T-cell (primary cell): ENCODE data around the gene KTN1. TPM values are rescaled to one million over a fixed set of nuclear protein-coding genes. Genes with fewer than 3 reads are reported as not detected.

ENCODE experiments used
- ATAC-seq, 4 experiments: fragments of 200-7000 bp in 3 of 4; fragments of 150-1000 bp in 1 of 4; cut with Tn5 transposase; replicated peaks in 1 of 4; 1 replicate in 3 of 4; 2 replicates in 1 of 4; pipeline ENCODE4 v1.10.0; 2021; ENCODE audit warnings: moderate library complexity in 3 of 4, mild to moderate bottlenecking in 2 of 4, moderate number of reproducible peaks in 1 of 4
- CTCF ChIA-PET, 2 donors: fragments of 300-600 bp; sonication (Branson Sonifier 250); formaldehyde crosslinking; loops; one replicate each; lab custom pipeline; 2022; ENCODE audit warnings: antibody characterized with exemption in 2 of 2; lab: Charles Lee
- POLR2A ChIA-PET, 2 donors: fragments of 300-600 bp; sonication (Branson Sonifier 250); formaldehyde crosslinking; loops; one replicate each; lab custom pipeline; 2022; ENCODE audit warnings: antibody characterized with exemption in 2 of 2; lab: Charles Lee
- DNase-seq, 35 experiments: peaks; one replicate each; pipeline versions ENCODE4 v3.0.0 to v3.0.0-alpha.2; 2013 to 2023
- H3K27ac ChIP-seq: one replicate; pipeline ENCODE4 v1.5.1; 2013; ENCODE audit warnings: low read length
- H3K27me3 ChIP-seq, 2 experiments: replicated peaks in 1 of 2; 1 replicate in 1 of 2; 2 replicates in 1 of 2; pipeline versions ENCODE4 v1.6.1 to v1.7.0; 2013; ENCODE audit warnings: low read length in 1 of 2, mixed read lengths in 1 of 2; ENCODE audit not compliant: control insufficient read depth in 2 of 2, insufficient read depth in 2 of 2; ENCODE audit errors: extremely low read depth in 1 of 2
- H3K36me3 ChIP-seq, 2 donors: 1 replicate in 1 of 2; 2 replicates in 1 of 2; pipeline versions ENCODE4 v1.6.1 to v1.7.0; 2013; ENCODE audit warnings: low read length in 1 of 2; ENCODE audit not compliant: control insufficient read depth in 2 of 2, insufficient read depth in 1 of 2; ENCODE audit errors: extremely low read depth in 1 of 2
- H3K4me1 ChIP-seq, 2 experiments: 1 replicate in 1 of 2; 2 replicates in 1 of 2; pipeline versions ENCODE4 v1.6.1 to v1.7.0; 2013; ENCODE audit warnings: low read length in 2 of 2, mixed read lengths in 1 of 2; ENCODE audit not compliant: insufficient read depth in 2 of 2, control insufficient read depth in 1 of 2; ENCODE audit errors: extremely low read depth in 1 of 2
- H3K4me3 ChIP-seq, 2 donors: 1 replicate in 1 of 2; 2 replicates in 1 of 2; pipeline versions ENCODE4 v1.5.1 to v1.7.0; 2013; ENCODE audit warnings: mild to moderate bottlenecking in 2 of 2, low read length in 1 of 2, moderate library complexity in 1 of 2; ENCODE audit not compliant: control insufficient read depth in 1 of 2; ENCODE audit errors: extremely low read depth in 1 of 2
- H3K9me3 ChIP-seq: 2 replicates; pipeline ENCODE4 v1.7.0; 2013
- H3K27ac Mint-ChIP-seq, 2 donors: one replicate each; pipeline ENCODE4 v1.8.0; 2020 to 2021; ENCODE audit warnings: mild to moderate bottlenecking in 2 of 2, mixed read lengths in 2 of 2
- H3K27me3 Mint-ChIP-seq, 2 donors: one replicate each; pipeline ENCODE4 v1.8.0; 2021 to 2022; ENCODE audit warnings: mixed read lengths in 2 of 2
- H3K36me3 Mint-ChIP-seq: one replicate; pipeline ENCODE4 v1.8.0; 2021; ENCODE audit warnings: mixed read lengths
- H3K4me1 Mint-ChIP-seq, 3 donors: one replicate each; pipeline ENCODE4 v1.8.0; 2020 to 2022; ENCODE audit warnings: mixed read lengths in 3 of 3, mild to moderate bottlenecking in 1 of 3
- H3K4me3 Mint-ChIP-seq, 3 donors: one replicate each; pipeline ENCODE4 v1.8.0; 2020 to 2022; ENCODE audit warnings: mild to moderate bottlenecking in 3 of 3, mixed read lengths in 3 of 3, moderate library complexity in 3 of 3
- H3K9me3 Mint-ChIP-seq, 3 donors: one replicate each; pipeline ENCODE4 v1.8.0; 2020 to 2022; ENCODE audit warnings: mixed read lengths in 3 of 3
- WGBS: methylation state at CpG from one replicate; pipeline ENCODE4 v1.1.5; 2013; ENCODE audit warnings: missing lambda C conversion rate; ENCODE audit not compliant: insufficient coverage; 5-methylcytosine and 5-hydroxymethylcytosine counted together
- total RNA-seq, 35 experiments: library from RNA in 6 of 35; stranded (reverse) in 6 of 35; fragments of 120-200 nt in 1 of 35; gene quantifications; one replicate each; pipeline versions ENCODE4 v1.2.1 to v1.2.4 and lab custom pipeline; 2013 to 2026

Gene KTN1
- total RNA-seq, 5 donors from 2014 or later (not counting 1 experiment from before 2014, with no cell fraction given), result 82.5 to 109 (median 85.4) TPM

DNA sequence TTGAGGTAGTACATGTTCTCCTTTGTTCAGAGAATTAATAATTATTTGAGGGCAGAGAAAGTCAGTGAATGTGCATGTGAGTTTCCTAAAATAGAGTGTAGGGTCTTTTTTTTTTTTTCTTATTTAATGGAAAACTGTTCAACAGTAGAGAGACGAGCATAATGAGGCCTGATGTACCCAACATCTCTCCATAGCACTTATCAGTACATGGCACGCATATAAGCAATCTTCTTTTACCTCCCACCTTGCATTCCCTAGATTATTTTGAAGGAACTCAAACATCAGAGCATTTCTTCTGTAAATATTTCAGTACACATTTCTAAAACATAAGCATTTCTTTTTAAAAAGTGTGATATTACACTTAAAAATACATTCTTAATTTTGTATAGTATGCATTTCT, 87.8 kb downstream of the KTN1 start:
- ChIA-PET CTCF (no interaction called here), POLR2A (interaction anchor here in 1 of 2 donors (0.6 kb wide), 1 partner anchor 195 kb away, joined by 4 read pairs; no protein-coding TSS in a partner anchor)
- no CpG with 5 or more reads among the region's 2 CpGs for WGBS
- H3K4me3 ChIP-seq, result no peak overlapping the region
- Mint-ChIP-seq H3K4me1 (peaks cover 0 to 17% (median 15%) of the 10 kb centered on the region in 3 donors), H3K27me3 (no peaks in the 10 kb centered on the region), H3K9me3 (no peaks in the 10 kb centered on the region), H3K27ac (no peak overlapping the region), H3K4me3 (no peak overlapping the region), H3K36me3 (peaks cover 55% of the 10 kb centered on the region)
- H3K4me1 ChIP-seq, result no peaks in the 10 kb centered on the region
- H3K27me3 ChIP-seq, result no peaks in the 10 kb centered on the region
- ATAC-seq (no peak), DNase-seq (no peak)
- peaks cover 2 to 46% of the 10 kb centered on the region in 2 donors for H3K36me3 ChIP-seq
- no peak overlapping the region for H3K27ac ChIP-seq
- H3K9me3 ChIP-seq, result no peaks in the 10 kb centered on the region

DNA sequence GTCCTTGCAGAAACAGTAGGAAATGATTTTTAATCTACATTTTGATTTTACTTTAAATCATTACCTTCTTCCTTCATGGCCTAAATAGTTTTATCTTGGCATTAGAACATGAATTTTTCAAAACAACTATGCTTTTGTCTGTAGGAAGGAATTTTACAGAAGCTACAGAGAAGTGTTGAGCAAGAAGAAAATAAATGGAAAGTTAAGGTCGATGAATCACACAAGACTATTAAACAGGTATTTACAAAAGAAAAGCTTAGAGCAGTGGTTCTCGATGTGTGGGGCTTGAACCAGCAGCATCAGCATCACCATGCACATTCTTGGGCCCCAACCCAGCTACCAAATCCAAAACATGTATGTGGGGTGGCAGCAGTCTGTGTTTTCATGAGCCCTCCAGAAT, 91.6 kb downstream of the KTN1 start:
- Histone ChIP-seq H3K4me3 (no peak overlapping the region), H3K36me3 (peaks cover 0 to 60% of the 10 kb centered on the region in 2 donors), H3K27ac (no peak overlapping the region), H3K27me3 (no peaks in the 10 kb centered on the region), H3K9me3 (no peaks in the 10 kb centered on the region), H3K4me1 (no peaks in the 10 kb centered on the region)
- no peaks in the 10 kb centered on the region for H3K27me3 Mint-ChIP-seq
- WGBS, result no CpG with 5 or more reads among the region's 2 CpGs
- no peaks in the 10 kb centered on the region for H3K9me3 Mint-ChIP-seq
- ChIA-PET POLR2A (interaction anchor here in 1 of 2 donors (0.5 kb wide), 1 partner anchor 623 kb away, joined by 3 read pairs; no protein-coding TSS in a partner anchor), CTCF (interaction anchor here in 1 of 2 donors (0.6 kb wide), 1 partner anchor 195 kb away, joined by 3 read pairs; no protein-coding TSS in a partner anchor)
- no peak overlapping the region for H3K27ac Mint-ChIP-seq
- ATAC-seq, result no peak
- H3K4me3 Mint-ChIP-seq, result no peak overlapping the region
- no peaks in the 10 kb centered on the region for H3K4me1 Mint-ChIP-seq
- peaks cover 51% of the 10 kb centered on the region for H3K36me3 Mint-ChIP-seq
- no peak for DNase-seq

DNA sequence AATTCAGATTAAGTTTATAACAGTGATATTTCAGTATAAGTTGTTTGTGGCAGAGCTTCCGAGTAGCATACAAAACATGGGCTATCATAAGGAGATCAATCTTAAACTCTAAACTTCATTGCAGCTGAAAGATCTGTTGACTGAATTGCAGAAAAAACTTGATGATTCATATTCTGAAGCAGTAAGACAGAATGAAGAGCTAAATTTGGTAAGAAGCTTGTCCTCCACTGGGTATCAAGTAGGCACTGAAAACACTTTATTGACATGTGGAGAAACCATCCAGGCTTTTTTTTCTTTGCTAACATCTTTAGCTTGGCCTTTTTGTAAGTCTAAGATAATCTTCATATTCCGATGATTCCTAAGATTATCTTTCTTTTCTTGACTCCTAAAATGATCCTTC, 93.0 kb downstream of the KTN1 start:
- Histone ChIP-seq H3K9me3 (no peaks in the 10 kb centered on the region), H3K4me3 (no peak overlapping the region), H3K4me1 (no peaks in the 10 kb centered on the region), H3K36me3 (peaks cover 0 to 70% of the 10 kb centered on the region in 2 donors), H3K27ac (no peak overlapping the region), H3K27me3 (no peaks in the 10 kb centered on the region)
- H3K27ac Mint-ChIP-seq, result no peak overlapping the region
- DNase-seq (no peak), ATAC-seq (no peak)
- H3K36me3 Mint-ChIP-seq, result peaks cover 45% of the 10 kb centered on the region
- WGBS, result no CpG with 5 or more reads among the region's 2 CpGs
- ChIA-PET CTCF (no interaction called here), POLR2A (no interaction called here)
- H3K27me3 Mint-ChIP-seq, result no peaks in the 10 kb centered on the region
- no peaks in the 10 kb centered on the region for H3K4me1 Mint-ChIP-seq
- no peak overlapping the region for H3K4me3 Mint-ChIP-seq
- H3K9me3 Mint-ChIP-seq, result no peaks in the 10 kb centered on the region

GRCh38 chr14:55681096-55681495, 101.1 kb downstream of the KTN1 start:
- no peaks in the 10 kb centered on the region for H3K9me3 Mint-ChIP-seq
- no peaks in the 10 kb centered on the region for H3K4me1 Mint-ChIP-seq
- ChIA-PET POLR2A (interaction anchor here in 1 of 2 donors (0.7 kb wide), 1 partner anchor 84 kb away, joined by 3 read pairs; no protein-coding TSS in a partner anchor), CTCF (no interaction called here)
- H3K36me3 Mint-ChIP-seq, result peaks cover 59% of the 10 kb centered on the region
- Histone ChIP-seq H3K27me3 (no peaks in the 10 kb centered on the region), H3K9me3 (no peaks in the 10 kb centered on the region), H3K36me3 (peaks cover 0 to 57% of the 10 kb centered on the region in 2 donors), H3K4me1 (no peaks in the 10 kb centered on the region), H3K27ac (no peak overlapping the region), H3K4me3 (no peak overlapping the region)
- H3K4me3 Mint-ChIP-seq, result no peak overlapping the region
- no CpG with 5 or more reads among the region's 2 CpGs for WGBS
- DNase-seq (no peak), ATAC-seq (no peak)
- H3K27ac Mint-ChIP-seq, result no peak overlapping the region
- H3K27me3 Mint-ChIP-seq, result no peaks in the 10 kb centered on the region

- WGBS, result 90% methylated on average over 1 of the region's 8 CpGs
- Histone ChIP-seq H3K27me3 (no peaks in the 10 kb centered on the region), H3K9me3 (no peaks in the 10 kb centered on the region), H3K4me1 (no peaks in the 10 kb centered on the region), H3K4me3 (no peak overlapping the region), H3K36me3 (peaks cover 4 to 41% of the 10 kb centered on the region in 2 donors), H3K27ac (no peak overlapping the region)
- Mint-ChIP-seq H3K27ac (no peak overlapping the region), H3K4me1 (no peaks in the 10 kb centered on the region), H3K36me3 (peaks cover 57% of the 10 kb centered on the region), H3K9me3 (no peaks in the 10 kb centered on the region), H3K27me3 (no peaks in the 10 kb centered on the region), H3K4me3 (no peak overlapping the region)
- ChIA-PET POLR2A (no interaction called here), CTCF (interaction anchor here in 1 of 2 donors (0.6 kb wide), 1 partner anchor 497 kb away, joined by 3 read pairs; no protein-coding TSS in a partner anchor)
- DNase-seq (no peak), ATAC-seq (no peak)
Observed at GRCh38 chr14:55684956-55685584, 105.1 kb downstream of the KTN1 start.

DNA sequence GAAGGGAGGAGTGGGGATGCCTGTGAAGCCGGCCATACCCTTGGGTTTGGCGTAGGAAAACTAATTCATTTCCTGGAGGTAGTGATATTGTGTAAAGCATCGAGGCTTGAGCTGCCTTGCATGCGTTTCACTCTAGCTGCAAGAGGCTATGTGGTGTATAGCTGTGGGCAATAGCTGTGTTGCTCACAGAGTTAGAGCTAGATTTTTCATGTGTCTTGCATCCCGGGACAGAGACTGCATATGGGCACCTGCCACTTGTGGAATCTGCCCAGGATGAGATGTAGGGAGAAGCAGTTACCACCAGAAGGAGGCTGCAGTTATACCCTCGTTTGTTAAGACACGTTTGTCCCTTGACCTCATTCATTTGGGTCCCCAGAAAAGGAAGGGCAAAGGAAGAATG, 106.7 kb downstream of the KTN1 start:
- Histone ChIP-seq H3K27ac (no peak overlapping the region), H3K36me3 (peaks cover 4 to 24% of the 10 kb centered on the region in 2 donors), H3K4me3 (no peak overlapping the region), H3K27me3 (no peaks in the 10 kb centered on the region), H3K9me3 (no peaks in the 10 kb centered on the region), H3K4me1 (no peaks in the 10 kb centered on the region)
- Mint-ChIP-seq H3K4me3 (no peak overlapping the region), H3K36me3 (peaks cover 40% of the 10 kb centered on the region), H3K9me3 (no peaks in the 10 kb centered on the region), H3K27me3 (no peaks in the 10 kb centered on the region), H3K27ac (no peak overlapping the region), H3K4me1 (no peaks in the 10 kb centered on the region)
- 100% methylated on average over 4 of the region's 7 CpGs for WGBS
- DNase-seq (no peak), ATAC-seq (peak in 1 of 4 experiments; percentile 11)
- POLR2A ChIA-PET, result no interaction called here
- CTCF ChIA-PET, result no interaction called here
